Measurements from ENCODE around the gene TCF4.

DNA sequence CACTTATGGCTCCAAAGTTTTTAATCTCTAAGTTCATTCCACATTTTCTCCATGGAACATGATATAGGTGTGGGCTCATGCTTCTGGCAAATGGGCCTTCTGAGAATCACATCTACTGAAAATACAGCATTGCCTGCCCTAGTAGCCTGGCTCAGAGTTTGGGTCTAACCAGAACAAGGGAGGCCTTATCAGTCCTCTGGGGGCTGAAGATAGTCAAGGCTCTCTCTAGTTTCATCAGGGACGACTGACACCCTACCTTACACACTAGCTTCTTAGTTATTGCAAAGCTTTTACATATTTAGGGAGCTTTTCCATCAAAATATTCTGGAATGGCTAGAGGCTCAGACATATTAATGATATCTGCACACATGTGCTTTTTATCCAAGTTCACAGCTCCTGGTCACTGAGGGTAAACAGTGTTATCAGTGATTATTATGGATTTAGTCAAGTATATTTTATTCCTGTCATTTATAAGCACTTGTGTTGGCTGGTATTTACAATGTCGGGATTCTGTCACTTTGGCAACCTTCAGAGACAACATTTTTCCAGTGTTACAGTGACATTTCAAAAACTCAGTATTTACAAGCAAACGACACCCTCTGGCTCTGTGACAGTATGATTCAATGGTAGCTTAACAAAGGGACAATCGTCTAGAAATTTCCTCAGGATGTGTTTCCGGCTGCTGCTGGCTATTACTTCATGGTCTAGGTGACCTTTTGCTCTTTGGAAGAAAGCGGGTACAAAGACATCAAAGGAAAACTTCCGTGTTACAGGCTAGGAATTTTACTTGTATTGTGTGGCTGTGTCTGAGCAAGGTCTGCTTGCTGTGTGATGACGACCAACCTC, 200.6 kb downstream of the TCF4 start:
- TF ChIP-seq, protein P1, sequence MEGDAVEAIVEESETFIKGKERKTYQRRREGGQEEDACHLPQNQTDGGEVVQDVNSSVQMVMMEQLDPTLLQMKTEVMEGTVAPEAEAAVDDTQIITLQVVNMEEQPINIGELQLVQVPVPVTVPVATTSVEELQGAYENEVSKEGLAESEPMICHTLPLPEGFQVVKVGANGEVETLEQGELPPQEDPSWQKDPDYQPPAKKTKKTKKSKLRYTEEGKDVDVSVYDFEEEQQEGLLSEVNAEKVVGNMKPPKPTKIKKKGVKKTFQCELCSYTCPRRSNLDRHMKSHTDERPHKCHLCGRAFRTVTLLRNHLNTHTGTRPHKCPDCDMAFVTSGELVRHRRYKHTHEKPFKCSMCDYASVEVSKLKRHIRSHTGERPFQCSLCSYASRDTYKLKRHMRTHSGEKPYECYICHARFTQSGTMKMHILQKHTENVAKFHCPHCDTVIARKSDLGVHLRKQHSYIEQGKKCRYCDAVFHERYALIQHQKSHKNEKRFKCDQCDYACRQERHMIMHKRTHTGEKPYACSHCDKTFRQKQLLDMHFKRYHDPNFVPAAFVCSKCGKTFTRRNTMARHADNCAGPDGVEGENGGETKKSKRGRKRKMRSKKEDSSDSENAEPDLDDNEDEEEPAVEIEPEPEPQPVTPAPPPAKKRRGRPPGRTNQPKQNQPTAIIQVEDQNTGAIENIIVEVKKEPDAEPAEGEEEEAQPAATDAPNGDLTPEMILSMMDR (IDR thresholded peaks at IDR 0.05): no peak
- TF ChIP-seq POLR2AphosphoS5 (IDR thresholded peaks at IDR 0.05; ENCODE audit: low read depth, low read length) (no peak), SIN3A (IDR thresholded peaks at IDR 0.05; ENCODE audit: borderline replicate concordance, insufficient read depth, low read depth, low read length) (no peak), TCF7L2 (IDR thresholded peaks at IDR 0.05; ENCODE audit: low read depth, low read length) (no peak)

Measured in Panc1 (cell line).